ENCODE results near the gene FAM156A.

DNA sequence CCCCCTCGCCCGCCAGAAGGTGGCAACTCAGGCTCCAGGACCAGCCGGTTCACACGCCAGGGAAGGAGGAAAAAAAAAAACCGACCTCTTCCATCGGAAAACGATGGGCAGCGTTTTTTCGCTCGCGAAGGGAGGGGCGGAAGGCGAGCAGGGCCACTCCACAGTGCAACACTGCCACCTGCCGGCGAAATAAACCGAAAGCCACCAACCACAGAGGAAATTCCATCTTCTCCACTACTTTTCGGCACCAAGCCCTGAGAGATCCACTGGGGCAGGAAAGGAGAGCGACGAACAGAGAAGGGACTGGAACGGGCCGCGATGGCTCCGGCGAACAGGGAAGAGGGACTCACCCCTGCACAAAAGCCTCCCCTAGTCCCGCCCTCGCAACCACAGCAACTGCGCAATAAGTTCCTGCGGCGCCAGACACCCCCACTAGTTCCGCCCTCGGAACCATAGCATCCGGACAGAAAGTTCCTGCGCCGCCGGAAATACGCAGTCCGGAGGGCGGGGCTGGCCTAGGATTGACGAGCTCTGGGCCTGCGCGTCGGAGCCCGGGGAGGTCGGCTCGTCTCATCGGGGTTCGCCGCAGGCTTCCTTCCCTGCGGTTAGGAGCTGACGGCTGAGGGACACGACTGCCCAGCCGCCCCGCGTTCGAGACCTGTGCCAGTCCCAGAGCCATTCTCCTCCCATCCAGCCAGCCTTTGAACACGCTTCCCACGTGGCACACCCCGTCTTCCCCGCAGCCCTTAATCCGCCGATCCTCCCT lies 23.4 kb downstream of the FAM156A start:
- TF ChIP-seq, protein P1, sequence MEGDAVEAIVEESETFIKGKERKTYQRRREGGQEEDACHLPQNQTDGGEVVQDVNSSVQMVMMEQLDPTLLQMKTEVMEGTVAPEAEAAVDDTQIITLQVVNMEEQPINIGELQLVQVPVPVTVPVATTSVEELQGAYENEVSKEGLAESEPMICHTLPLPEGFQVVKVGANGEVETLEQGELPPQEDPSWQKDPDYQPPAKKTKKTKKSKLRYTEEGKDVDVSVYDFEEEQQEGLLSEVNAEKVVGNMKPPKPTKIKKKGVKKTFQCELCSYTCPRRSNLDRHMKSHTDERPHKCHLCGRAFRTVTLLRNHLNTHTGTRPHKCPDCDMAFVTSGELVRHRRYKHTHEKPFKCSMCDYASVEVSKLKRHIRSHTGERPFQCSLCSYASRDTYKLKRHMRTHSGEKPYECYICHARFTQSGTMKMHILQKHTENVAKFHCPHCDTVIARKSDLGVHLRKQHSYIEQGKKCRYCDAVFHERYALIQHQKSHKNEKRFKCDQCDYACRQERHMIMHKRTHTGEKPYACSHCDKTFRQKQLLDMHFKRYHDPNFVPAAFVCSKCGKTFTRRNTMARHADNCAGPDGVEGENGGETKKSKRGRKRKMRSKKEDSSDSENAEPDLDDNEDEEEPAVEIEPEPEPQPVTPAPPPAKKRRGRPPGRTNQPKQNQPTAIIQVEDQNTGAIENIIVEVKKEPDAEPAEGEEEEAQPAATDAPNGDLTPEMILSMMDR (IDR thresholded peaks at IDR 0.05): peak; percentile 77 to 96 (median 92)
- TF ChIP-seq EP300 (IDR thresholded peaks at IDR 0.05) (no peak), POLR2A (IDR thresholded peaks at IDR 0.05; ENCODE audit: low read depth) (peak; percentile 41), POLR2AphosphoS5 (IDR thresholded peaks at IDR 0.05) (peak; percentile 93)

Data from esophagus muscularis mucosa (tissue), 4 donors.